Measurements from ENCODE around the gene FAM209B.

DNA sequence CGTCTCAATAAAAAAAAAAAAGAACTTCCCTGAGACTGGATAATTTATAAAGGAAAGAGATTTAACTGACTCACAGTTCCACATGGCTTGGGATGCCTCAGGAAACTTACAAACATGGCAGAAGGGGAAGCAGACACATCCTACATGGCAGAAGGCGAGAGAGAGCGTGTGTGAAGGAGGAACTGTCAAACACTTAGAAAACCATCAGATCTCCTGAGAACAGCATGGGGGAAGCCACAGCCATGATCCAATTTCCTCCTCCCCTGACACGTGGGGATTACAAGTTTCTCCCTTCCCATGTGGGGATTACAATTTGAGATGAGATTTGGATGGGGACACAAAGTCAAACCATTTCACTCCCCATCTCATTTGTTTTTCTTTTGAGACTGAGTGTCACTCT is 49.5 kb downstream of the FAM209B start:
- TF ChIP-seq RAD21 (IDR thresholded peaks at IDR 0.05; ENCODE audit: low read depth) (no peak), ZBTB7A (IDR thresholded peaks at IDR 0.05; ENCODE audit: low read depth) (no peak), TEAD4 (IDR thresholded peaks at IDR 0.05) (no peak), EP300 (IDR thresholded peaks at IDR 0.05; ENCODE audit: borderline replicate concordance) (no peak), USF1 (IDR thresholded peaks at IDR 0.05) (no peak), EGR1 (IDR thresholded peaks at IDR 0.05) (no peak), TAF1 (IDR thresholded peaks at IDR 0.05; ENCODE audit: low read depth) (no peak), NFIC (IDR thresholded peaks at IDR 0.05) (no peak), CREB1 (IDR thresholded peaks at IDR 0.05; ENCODE audit: low read depth) (no peak), YY1 (IDR thresholded peaks at IDR 0.05; ENCODE audit: low read depth) (no peak), CEBPB (IDR thresholded peaks at IDR 0.05) (no peak), TCF12 (IDR thresholded peaks at IDR 0.05; ENCODE audit: low read depth) (no peak)
- TF ChIP-seq, protein P1, sequence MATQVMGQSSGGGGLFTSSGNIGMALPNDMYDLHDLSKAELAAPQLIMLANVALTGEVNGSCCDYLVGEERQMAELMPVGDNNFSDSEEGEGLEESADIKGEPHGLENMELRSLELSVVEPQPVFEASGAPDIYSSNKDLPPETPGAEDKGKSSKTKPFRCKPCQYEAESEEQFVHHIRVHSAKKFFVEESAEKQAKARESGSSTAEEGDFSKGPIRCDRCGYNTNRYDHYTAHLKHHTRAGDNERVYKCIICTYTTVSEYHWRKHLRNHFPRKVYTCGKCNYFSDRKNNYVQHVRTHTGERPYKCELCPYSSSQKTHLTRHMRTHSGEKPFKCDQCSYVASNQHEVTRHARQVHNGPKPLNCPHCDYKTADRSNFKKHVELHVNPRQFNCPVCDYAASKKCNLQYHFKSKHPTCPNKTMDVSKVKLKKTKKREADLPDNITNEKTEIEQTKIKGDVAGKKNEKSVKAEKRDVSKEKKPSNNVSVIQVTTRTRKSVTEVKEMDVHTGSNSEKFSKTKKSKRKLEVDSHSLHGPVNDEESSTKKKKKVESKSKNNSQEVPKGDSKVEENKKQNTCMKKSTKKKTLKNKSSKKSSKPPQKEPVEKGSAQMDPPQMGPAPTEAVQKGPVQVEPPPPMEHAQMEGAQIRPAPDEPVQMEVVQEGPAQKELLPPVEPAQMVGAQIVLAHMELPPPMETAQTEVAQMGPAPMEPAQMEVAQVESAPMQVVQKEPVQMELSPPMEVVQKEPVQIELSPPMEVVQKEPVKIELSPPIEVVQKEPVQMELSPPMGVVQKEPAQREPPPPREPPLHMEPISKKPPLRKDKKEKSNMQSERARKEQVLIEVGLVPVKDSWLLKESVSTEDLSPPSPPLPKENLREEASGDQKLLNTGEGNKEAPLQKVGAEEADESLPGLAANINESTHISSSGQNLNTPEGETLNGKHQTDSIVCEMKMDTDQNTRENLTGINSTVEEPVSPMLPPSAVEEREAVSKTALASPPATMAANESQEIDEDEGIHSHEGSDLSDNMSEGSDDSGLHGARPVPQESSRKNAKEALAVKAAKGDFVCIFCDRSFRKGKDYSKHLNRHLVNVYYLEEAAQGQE (IDR thresholded peaks at IDR 0.05; ENCODE audit: low read depth) = no peak
- TF ChIP-seq, protein P2, sequence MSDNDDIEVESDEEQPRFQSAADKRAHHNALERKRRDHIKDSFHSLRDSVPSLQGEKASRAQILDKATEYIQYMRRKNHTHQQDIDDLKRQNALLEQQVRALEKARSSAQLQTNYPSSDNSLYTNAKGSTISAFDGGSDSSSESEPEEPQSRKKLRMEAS (IDR thresholded peaks at IDR 0.05) = no peak

Data from Ishikawa (cell line).